HG03103 (cell line): Measurements from ENCODE around the gene GTSE1.
"Not testable (repeated sequence)": the region's sequence is repeated elsewhere in the genome, so short reads cannot be mapped to it uniquely, and the experiment has no call there.

Experiments
- ATAC-seq: cut with Tn5 transposase; IDR thresholded peaks from one replicate; pipeline ENCODE4 v1.9.1; 2021; ENCODE audit warnings: low read depth; ENCODE audit not compliant: unreplicated experiment

GTSE1 gene

GRCh38 chr22:46292173-46292572 is 4.5 kb upstream of the GTSE1 start:
- no peak for ATAC-seq

GRCh38 chr22:46292732-46293131 is 3.9 kb upstream of the GTSE1 start:
- no peak for ATAC-seq

GRCh38 chr22:46293577-46294260 is 3.0 kb upstream of the GTSE1 start:
- ATAC-seq: no peak

- no peak for ATAC-seq
Measured at GRCh38 chr22:46294784-46295183, 1.9 kb upstream of the GTSE1 start.

- no peak for ATAC-seq
Measured at GRCh38 chr22:46295277-46295971, 1.2 kb upstream of the GTSE1 start.

- no peak for ATAC-seq
Measured at GRCh38 chr22:46297151-46297812, 612 bp downstream of the GTSE1 start.

GRCh38 chr22:46299101-46299500 is 2.4 kb downstream of the GTSE1 start:
- no peak for ATAC-seq

GRCh38 chr22:46300491-46300890 is 3.8 kb downstream of the GTSE1 start:
- no peak for ATAC-seq

GRCh38 chr22:46303347-46303965 is 6.8 kb downstream of the GTSE1 start:
- ATAC-seq: no peak

GRCh38 chr22:46308283-46308988 is 11.8 kb downstream of the GTSE1 start:
- ATAC-seq: no peak

- ATAC-seq: no peak
Measured at GRCh38 chr22:46309526-46310085, 12.9 kb downstream of the GTSE1 start.

- ATAC-seq: no peak
Measured at GRCh38 chr22:46312056-46312455, 15.4 kb downstream of the GTSE1 start.

- not testable (repeated sequence) for ATAC-seq
Measured at GRCh38 chr22:46312848-46313247, 16.2 kb downstream of the GTSE1 start.

- no peak for ATAC-seq
Measured at GRCh38 chr22:46315976-46316375, 19.3 kb downstream of the GTSE1 start.

- ATAC-seq: no peak
Measured at GRCh38 chr22:46317646-46318045, 21.0 kb downstream of the GTSE1 start.

- ATAC-seq: no peak
Measured at GRCh38 chr22:46318576-46318975, 21.9 kb downstream of the GTSE1 start.

GRCh38 chr22:46319319-46319718 is 22.6 kb downstream of the GTSE1 start:
- no peak for ATAC-seq

- no peak for ATAC-seq
Measured at GRCh38 chr22:46320166-46320710, 23.6 kb downstream of the GTSE1 start.

- no peak for ATAC-seq
Measured at GRCh38 chr22:46320716-46321386, 24.2 kb downstream of the GTSE1 start.

- no peak for ATAC-seq
Measured at GRCh38 chr22:46322711-46323110, 26.0 kb downstream of the GTSE1 start.
